ENCODE measurements around the gene RUNX2. TPM values are rescaled to one million over a fixed set of nuclear protein-coding genes. Genes with fewer than 3 reads are reported as not detected.

The RUNX2 gene
- total and polyA plus RNA-seq, 10 of the 15 experiments (the other 5 are each of a cell fraction or from before 2014, with no cell fraction given) = 0.01 to 0.77 (median 0.15) TPM; not detected in 3

DNA sequence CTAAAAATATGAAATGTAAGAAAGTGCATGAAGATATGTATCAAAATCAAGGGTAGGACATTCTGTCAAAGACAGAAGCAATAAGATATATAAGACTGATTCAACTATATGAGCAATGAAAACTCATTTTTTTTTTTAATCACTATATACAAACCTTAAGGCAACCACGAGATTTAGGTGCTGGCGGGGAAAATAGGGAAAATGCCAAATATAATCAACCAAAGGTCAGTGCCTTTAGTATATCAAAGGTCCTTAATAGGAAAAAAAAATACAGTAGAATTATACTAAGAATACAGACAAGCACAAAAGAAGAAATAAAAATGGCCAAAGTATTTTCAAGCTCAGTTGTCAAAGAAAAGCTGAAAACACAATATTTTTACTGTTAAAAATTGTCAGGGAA, 25.5 kb downstream of the RUNX2 start:
- POLR2A ChIA-PET = no interaction called here
- BruUV-seq (replicated peaks) = no TSS peak
- Histone ChIP-seq H3K36me3 (ENCODE audit: control insufficient read depth in 2 of 2, insufficient read depth in 2 of 2, low read length in 1 of 2) (no peaks in the 10 kb centered on the region), H4K20me1 (ENCODE audit: control insufficient read depth, insufficient read depth) (no peaks in the 10 kb centered on the region), H3K27ac (ENCODE audit: control insufficient read depth, insufficient read depth) (no peak overlapping the region), H3K9ac (ENCODE audit: control insufficient read depth, insufficient read depth, low read length) (no peak overlapping the region), H3K79me2 (ENCODE audit: control insufficient read depth, insufficient read depth, low read length) (no peaks in the 10 kb centered on the region), H3K9me3 (replicated peaks; ENCODE audit: control insufficient read depth, insufficient read depth, low read length) (no peaks in the 10 kb centered on the region), H3K4me3 (no peak overlapping the region), H3K27me3 (replicated peaks in 1 of 2; ENCODE audit: control insufficient read depth in 2 of 2, insufficient read depth in 2 of 2, low read length in 1 of 2) (no peaks in the 10 kb centered on the region), H3K4me1 (ENCODE audit: control insufficient read depth, insufficient read depth, low read length) (no peaks in the 10 kb centered on the region), H2AFZ (ENCODE audit: control insufficient read depth, low read depth, low read length) (no peak overlapping the region), H3K4me2 (ENCODE audit: control insufficient read depth, insufficient read depth) (no peak overlapping the region)
- SMC1A ChIA-PET (ENCODE audit: uncharacterized antibody, unreplicated experiment) = no interaction called here
- in situ Hi-C loops (cut with MboI) (no loop called here), intact Hi-C loops (cut with micrococcal nuclease; ENCODE audit: unreplicated experiment) (no loop called here)
- RAD21 ChIA-PET (ENCODE audit: unreplicated experiment) = no interaction called here
- CTCF ChIA-PET = interaction anchor here (0.5 kb wide), 1 partner anchor 488 kb away, joined by 4 read pairs; no protein-coding TSS in a partner anchor
- TF ChIP-seq BMI1 (IDR thresholded peaks at IDR 0.05; ENCODE audit: borderline replicate concordance) (no peak), POLR2AphosphoS2 (IDR thresholded peaks at IDR 0.05; ENCODE audit: low read depth, low read length) (no peak), TCF7 (IDR thresholded peaks at IDR 0.05; ENCODE audit: borderline replicate concordance) (no peak), NR2C2 (IDR thresholded peaks at IDR 0.05; ENCODE audit: borderline replicate concordance, control insufficient read depth, insufficient read length, low read depth) (no peak), TCF3 (IDR thresholded peaks at IDR 0.05; ENCODE audit: borderline replicate concordance, insufficient read depth, low read depth, low read length) (no peak), NR2F1 (conservative IDR thresholded peaks at IDR 0.05) (no peak), RUNX3 (IDR thresholded peaks at IDR 0.05; ENCODE audit: low read length) (no peak)
- TF ChIP-seq, protein P1, sequence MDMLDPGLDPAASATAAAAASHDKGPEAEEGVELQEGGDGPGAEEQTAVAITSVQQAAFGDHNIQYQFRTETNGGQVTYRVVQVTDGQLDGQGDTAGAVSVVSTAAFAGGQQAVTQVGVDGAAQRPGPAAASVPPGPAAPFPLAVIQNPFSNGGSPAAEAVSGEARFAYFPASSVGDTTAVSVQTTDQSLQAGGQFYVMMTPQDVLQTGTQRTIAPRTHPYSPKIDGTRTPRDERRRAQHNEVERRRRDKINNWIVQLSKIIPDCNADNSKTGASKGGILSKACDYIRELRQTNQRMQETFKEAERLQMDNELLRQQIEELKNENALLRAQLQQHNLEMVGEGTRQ (IDR thresholded peaks at IDR 0.05; ENCODE audit: borderline replicate concordance, low read depth, low read length) = no peak
- TF ChIP-seq, protein P2, sequence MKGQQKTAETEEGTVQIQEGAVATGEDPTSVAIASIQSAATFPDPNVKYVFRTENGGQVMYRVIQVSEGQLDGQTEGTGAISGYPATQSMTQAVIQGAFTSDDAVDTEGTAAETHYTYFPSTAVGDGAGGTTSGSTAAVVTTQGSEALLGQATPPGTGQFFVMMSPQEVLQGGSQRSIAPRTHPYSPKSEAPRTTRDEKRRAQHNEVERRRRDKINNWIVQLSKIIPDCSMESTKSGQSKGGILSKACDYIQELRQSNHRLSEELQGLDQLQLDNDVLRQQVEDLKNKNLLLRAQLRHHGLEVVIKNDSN (IDR thresholded peaks at IDR 0.05; ENCODE audit: borderline replicate concordance, extremely low read length, insufficient read depth, low read depth, low read length) = no peak
- TF ChIP-seq, protein P3, sequence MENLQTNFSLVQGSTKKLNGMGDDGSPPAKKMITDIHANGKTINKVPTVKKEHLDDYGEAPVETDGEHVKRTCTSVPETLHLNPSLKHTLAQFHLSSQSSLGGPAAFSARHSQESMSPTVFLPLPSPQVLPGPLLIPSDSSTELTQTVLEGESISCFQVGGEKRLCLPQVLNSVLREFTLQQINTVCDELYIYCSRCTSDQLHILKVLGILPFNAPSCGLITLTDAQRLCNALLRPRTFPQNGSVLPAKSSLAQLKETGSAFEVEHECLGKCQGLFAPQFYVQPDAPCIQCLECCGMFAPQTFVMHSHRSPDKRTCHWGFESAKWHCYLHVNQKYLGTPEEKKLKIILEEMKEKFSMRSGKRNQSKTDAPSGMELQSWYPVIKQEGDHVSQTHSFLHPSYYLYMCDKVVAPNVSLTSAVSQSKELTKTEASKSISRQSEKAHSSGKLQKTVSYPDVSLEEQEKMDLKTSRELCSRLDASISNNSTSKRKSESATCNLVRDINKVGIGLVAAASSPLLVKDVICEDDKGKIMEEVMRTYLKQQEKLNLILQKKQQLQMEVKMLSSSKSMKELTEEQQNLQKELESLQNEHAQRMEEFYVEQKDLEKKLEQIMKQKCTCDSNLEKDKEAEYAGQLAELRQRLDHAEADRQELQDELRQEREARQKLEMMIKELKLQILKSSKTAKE (IDR thresholded peaks at IDR 0.05; ENCODE audit: low read depth, poor library complexity, severe bottlenecking) = no peak
- TF ChIP-seq, protein P4, sequence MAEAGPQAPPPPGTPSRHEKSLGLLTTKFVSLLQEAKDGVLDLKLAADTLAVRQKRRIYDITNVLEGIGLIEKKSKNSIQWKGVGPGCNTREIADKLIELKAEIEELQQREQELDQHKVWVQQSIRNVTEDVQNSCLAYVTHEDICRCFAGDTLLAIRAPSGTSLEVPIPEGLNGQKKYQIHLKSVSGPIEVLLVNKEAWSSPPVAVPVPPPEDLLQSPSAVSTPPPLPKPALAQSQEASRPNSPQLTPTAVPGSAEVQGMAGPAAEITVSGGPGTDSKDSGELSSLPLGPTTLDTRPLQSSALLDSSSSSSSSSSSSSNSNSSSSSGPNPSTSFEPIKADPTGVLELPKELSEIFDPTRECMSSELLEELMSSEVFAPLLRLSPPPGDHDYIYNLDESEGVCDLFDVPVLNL (IDR thresholded peaks at IDR 0.05; ENCODE audit: low read depth, low read length) = no peak
- TF ChIP-seq, protein P5, sequence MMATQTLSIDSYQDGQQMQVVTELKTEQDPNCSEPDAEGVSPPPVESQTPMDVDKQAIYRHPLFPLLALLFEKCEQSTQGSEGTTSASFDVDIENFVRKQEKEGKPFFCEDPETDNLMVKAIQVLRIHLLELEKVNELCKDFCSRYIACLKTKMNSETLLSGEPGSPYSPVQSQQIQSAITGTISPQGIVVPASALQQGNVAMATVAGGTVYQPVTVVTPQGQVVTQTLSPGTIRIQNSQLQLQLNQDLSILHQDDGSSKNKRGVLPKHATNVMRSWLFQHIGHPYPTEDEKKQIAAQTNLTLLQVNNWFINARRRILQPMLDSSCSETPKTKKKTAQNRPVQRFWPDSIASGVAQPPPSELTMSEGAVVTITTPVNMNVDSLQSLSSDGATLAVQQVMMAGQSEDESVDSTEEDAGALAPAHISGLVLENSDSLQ (IDR thresholded peaks at IDR 0.05) = no peak
- TF ChIP-seq, protein P6, sequence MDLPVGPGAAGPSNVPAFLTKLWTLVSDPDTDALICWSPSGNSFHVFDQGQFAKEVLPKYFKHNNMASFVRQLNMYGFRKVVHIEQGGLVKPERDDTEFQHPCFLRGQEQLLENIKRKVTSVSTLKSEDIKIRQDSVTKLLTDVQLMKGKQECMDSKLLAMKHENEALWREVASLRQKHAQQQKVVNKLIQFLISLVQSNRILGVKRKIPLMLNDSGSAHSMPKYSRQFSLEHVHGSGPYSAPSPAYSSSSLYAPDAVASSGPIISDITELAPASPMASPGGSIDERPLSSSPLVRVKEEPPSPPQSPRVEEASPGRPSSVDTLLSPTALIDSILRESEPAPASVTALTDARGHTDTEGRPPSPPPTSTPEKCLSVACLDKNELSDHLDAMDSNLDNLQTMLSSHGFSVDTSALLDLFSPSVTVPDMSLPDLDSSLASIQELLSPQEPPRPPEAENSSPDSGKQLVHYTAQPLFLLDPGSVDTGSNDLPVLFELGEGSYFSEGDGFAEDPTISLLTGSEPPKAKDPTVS (IDR thresholded peaks at IDR 0.05; ENCODE audit: low read depth, low read length) = no peak
- ATAC-seq (no peak), DNase-seq (ENCODE audit: low read depth, low spot score) (no peak), FAIRE-seq (no peak)
- 74% methylated on average over 2 of the region's 2 CpGs for WGBS (ENCODE audit: insufficient coverage, insufficient replicate concordance, low lambda C conversion rate, missing lambda C conversion rate)
